ENCODE measurements around the gene EIF4B.

DNA sequence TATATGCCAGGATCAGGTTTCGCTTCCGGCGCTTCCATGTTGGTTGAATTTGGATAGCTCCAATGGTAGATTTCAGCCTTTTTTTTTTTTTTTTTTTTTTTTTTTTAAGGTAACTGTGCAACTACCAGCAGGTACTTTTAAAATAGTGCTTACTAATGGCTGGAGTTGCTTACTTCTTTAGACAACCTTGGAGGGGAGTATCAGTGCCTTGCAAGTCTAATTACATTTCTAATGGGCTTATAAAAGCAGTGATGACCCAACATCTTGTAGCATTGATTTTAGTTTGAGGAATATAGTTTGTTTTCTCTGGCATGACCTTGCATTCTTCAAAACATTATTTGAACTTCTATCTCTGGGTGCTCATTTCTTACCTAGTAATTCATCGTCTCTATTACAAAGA lies 1.1 kb downstream of the EIF4B start:
- TF ChIP-seq, protein P1, sequence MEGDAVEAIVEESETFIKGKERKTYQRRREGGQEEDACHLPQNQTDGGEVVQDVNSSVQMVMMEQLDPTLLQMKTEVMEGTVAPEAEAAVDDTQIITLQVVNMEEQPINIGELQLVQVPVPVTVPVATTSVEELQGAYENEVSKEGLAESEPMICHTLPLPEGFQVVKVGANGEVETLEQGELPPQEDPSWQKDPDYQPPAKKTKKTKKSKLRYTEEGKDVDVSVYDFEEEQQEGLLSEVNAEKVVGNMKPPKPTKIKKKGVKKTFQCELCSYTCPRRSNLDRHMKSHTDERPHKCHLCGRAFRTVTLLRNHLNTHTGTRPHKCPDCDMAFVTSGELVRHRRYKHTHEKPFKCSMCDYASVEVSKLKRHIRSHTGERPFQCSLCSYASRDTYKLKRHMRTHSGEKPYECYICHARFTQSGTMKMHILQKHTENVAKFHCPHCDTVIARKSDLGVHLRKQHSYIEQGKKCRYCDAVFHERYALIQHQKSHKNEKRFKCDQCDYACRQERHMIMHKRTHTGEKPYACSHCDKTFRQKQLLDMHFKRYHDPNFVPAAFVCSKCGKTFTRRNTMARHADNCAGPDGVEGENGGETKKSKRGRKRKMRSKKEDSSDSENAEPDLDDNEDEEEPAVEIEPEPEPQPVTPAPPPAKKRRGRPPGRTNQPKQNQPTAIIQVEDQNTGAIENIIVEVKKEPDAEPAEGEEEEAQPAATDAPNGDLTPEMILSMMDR (IDR thresholded peaks at IDR 0.05), result no peak
- no peak for TF ChIP-seq POLR2A (IDR thresholded peaks at IDR 0.05)

Data from adrenal gland (tissue), 5 donors.